Fibroblast of skin of abdomen (primary cell): ENCODE results near the gene HAT1.
"Not testable (repeated sequence)": the region's sequence is repeated elsewhere in the genome, so short reads cannot be mapped to it uniquely, and the experiment has no call there.

Experiments used
- DNase-seq: peaks from one replicate; pipeline ENCODE4 v3.0.0-alpha.2; 2013

Gene HAT1

DNA sequence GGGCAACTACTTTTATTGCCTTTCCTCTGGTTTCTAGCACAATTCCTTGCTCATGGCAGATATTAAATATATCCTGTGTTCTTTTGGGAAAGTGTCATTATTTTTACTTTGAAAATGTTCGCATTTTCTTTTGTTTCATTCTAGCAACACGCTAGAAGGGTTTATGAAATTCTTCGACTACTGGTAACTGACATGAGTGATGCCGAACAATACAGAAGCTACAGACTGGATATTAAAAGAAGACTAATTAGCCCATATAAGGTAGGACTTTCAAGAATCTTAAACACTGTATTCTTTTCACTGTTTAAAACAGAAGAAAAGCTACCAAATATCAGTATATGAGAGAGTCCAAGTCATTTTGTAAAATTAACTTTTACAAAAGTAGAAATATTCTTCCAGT is 56.8 kb downstream of the HAT1 start:
- DNase-seq = no peak

DNA sequence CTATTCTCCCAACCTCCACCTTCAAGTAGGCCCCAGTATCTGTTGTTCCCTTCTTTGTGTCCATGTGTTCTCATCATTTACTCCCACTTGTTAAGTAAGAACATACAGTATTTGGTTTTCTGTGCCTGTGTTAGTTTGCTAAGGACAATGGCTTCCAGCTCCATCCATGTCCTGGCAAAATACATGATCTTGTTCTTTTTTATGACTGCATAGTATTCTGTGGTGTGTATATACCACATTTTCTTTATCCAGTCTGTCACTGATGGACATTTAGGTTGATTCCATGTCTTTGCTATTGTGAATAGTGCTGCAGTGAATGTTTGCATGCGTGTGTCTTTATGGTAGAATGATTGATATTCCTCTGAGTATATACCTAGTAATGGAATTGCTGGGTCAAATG is 61.7 kb downstream of the HAT1 start:
- not testable (repeated sequence) for DNase-seq

DNA sequence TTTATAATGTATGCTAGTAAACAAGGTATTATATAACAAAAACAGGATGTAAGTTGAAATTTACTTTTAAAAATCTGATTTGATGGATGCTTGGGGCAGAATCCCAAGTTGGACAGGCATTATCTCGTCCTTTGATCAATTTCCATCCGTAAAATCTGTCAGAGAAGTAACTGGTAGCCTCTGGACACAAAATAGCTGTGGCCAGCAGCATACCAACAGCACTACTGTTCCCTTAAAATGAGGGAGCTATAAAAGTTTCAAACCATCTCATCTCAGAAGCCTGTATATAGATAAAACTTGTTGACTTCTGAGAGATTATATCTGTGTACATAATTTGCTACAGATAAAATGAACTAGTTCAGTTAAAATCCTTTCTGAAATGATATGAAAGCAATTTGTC is 62.8 kb downstream of the HAT1 start:
- no peak for DNase-seq

DNA sequence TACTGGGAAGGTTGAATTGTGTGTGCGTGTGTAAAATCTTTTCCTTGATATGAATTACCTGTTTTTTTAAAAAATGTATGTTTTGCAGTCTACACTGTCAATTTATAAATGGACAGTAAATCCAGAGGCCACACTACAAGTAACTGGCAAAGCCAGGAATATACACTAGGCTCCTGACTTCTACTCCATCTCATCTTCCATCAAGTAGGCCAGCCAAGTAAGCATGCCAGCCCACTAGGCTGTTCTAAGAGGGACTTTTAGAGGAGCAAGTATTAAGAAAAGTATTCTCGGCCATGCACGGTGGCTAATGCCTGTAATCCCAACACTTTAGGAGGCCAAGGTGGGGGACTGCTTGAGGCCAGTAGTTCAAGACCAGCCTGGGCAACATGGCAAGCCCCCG is 64.5 kb downstream of the HAT1 start:
- no peak for DNase-seq

DNA sequence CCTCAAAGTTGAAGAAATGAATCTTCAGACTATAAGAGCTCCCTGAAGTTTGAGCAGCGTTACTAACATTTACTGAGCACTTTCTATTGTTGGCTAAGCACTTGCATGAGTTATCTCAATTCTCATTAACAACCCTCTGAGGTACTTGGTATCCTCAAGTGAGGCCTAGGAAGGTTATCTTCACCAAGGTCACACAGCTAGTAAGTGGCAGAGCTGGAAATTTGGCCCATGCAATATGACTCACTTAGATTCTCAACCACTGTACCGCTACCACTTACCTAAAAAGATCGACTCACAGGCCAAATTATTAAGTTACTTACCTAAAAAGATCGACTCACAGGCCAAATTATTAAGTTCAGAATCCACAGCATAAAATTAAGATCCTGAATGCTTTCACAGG is 68.8 kb downstream of the HAT1 start:
- DNase-seq = no peak

DNA sequence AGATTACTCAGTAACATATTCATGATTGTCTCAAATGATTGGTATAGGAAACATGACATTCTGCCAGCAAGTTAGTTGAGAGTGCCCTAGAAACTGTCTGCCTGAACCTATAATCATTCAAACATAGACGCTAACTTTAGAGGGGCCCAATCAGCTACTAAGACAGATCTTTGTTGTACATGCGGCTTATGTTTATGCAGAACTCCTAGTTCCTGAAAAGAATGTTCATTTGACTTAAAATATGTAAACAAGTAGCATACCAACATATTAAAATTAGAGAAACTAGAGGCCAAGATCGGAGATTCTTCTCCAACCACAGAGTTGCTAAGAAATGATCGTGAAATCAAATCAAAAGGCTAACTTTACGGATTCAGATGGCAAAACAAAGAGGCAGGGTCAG is 73.3 kb downstream of the HAT1 start:
- DNase-seq = no peak

DNA sequence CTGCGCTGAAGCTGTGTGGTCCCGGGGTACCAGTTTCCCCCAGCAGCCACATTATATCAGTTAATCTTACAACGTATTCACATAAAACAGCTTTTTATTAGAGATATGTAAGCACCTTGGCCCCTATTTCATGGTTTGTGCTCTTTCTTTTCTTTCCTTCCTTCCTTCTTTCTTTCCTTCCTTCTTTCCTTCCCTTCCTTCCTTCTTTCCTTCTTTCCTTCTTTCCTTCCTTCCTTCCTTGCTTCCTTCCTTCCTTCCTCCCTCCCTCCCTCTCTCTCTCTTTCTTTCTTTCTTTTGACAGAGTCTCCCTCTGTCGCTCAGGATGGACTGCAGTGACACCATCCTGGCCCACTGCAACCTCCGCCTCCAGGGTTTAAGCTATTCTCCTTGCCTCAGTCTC is 73.8 kb downstream of the HAT1 start:
- DNase-seq = no peak

DNA sequence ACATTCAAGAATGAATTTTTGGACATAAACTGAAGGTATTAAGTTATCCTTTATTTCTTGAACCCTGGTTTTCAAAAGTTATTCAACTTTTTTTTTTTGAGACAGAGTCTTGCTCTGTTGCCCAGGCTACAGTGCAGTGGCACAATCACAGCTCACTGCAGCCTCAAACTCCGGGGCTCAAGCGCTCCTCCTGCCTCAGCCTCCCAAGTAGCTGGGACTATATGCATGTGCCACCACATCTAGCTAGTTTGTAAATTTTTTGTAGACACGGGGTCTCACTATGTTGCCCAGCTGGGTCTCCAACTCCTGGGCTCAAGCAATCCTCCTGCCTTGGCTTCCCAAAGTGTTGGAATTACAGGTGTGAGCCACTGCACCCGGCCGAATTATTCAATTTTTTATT is 74.8 kb downstream of the HAT1 start:
- not testable (repeated sequence) for DNase-seq

DNA sequence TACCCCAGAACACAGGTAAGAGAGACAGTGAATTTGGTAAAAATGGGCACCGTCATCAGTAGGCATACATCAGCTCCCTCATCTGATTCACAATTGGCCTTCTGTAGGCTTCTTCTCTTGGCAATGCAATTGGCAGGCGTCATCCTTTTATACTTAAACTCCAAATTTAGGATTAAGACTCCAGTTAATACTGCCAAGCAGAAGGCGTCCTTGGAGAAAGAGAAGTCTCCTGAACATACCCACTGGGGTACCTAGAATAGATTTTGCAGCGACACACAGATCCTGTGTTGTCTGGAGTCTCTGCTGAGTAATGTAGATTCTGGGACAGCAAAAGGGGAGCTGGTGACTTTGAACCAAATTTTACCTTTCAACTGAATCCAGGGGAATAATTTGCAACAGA is 76.9 kb downstream of the HAT1 start:
- DNase-seq = no peak

DNA sequence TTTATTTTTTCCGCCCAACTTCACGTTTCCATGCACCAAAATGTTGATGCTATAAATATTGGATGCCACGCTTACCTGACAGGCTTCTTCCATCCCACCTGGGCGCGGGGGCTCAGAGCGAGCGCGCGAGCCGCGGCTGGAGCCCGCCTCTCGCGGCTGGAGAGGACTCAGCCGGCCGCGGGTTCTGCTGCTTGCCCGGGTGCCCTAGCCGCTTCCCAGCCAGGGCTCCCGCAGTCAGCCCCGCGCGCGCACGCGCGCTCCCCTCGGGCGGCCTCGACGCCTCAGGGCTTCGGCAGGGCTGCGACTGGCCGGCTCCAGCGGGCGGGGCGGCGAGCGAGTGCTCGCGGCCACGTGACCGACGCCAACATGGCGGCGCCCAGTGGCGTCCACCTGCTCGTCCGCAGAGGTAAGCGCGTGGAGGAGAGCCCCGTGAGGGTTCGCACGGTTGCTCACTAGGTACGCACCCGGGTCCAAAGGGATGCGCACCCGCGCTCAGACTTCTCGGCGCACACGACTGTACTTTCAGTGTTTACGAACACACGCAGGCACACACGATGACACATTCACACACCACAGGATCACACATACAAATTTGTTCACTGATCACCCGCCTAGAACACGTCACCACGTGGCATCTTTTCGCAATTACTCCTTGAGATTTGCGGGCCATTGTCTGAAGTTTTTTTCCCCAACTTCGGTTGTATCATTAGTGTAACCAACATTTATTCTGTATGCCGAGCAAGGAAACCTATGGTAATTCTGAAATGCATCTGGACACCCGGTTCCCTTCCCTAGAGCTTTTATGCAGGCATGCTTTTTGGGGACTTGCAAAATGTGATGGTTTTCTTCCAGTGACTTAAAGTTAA is 77.6 kb downstream of the HAT1 start, which contains the start of gene METAP1D:
METAP1D (plus strand) TSS at position 350 of the 866 bp plus-strand sequence; CDS start at position 367, 17 bp downstream.
- DNase-seq = peak; percentile 90

DNA sequence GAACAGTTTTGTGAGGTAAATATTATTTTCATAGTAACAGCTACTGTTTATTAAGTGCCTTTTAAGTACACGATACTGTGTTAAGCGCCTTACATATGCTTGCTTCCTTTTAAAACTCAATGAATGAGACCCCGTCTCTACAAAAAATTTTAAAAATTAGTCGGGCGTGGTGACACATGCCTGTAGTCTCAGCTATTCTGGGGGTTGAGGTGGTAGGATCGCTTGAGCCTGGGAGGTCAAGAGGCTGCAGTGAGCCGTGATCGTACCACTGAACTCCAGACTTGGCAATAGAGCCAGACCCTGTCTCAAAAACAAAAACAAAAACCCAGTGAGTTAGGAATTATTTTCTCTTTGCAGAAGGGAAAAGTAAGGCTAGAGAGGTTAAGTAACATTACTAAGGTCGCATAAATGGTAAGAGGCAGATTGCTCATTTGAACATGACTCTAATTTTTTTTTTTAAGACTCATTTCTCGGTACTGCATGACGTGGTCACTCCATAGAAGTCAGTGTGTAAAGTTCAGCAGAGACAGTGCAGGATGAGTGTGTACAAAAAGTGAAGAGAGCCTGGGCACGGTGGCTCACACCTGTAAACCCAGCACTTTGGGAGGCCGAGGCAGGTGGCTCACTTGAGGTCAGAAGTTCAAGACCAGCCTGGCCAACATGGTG is 78.6 kb downstream of the HAT1 start:
- no peak for DNase-seq

DNA sequence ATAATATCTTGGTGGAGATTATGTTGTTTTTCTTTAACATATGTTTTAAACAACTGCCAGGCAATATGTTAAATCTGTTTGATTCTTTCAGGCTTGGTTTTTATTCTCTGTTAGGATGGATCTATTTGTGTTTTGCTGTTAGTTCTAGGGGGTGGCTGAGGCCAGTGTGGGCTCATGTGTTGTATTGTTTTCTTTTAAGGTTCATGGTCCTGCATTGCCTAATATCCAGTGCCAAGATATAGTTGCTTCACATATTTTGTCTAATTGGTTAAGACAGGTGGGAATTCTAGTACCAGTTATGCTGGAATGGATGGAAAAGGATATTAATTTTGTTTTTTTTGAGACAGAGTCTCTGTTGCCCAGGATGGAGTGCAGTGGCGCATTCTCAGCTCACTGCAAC is 85.1 kb downstream of the HAT1 start:
- DNase-seq = no peak

DNA sequence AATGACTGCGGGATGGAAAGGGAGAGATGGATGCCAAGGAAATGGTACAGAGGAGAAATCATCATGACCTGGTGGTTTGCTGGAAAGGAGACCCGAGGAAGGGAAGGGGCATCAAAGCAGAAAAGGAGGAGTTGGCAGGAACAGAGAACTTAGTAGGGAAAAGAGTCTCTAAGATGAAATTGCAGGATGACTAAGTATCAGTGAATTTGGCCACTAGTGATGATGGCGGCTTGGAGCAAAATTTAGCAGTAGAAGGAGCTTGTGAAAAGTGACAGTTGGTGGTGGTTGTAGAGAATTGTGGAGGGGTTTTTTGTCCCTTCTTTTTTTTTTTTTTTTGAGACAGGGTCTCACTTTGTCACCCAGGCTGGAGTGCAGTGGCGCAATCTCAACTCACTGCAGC is 87.6 kb downstream of the HAT1 start:
- DNase-seq = no peak

DNA sequence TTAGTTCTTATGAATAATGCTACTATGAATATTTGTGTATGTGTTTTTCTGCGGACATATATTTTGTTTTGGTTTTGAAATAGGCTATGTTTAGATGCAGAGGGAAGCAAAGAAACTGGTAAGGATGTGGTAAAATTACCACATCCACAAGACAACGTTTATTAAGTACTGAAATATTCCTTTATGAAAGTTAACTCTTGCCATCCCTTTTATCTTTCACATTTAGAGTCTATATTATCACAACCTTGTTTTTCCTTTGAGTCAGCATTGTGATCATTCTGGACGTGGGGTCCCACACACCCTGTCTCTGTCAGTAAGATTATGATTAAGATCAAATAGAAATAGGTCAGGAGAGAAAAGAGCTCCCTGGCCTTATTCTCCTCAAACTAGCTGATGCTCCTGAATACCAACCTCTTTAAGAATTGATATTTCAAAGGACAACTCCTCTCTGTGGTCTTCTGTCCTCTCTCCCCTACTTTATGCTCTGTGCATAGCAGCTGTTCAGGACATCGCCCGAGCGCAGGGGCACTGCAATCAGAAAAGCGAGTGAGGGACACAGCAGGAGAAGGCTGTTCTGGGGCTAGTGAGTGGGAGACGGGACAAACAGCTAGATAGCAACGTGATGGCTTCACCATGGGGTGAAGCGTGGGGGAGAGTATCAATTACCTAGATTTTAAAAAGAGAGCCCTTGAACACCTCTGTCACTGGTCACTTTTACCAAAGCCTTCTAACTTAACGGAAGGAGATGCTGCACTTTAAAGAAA is 89.7 kb downstream of the HAT1 start:
- DNase-seq = no peak

DNA sequence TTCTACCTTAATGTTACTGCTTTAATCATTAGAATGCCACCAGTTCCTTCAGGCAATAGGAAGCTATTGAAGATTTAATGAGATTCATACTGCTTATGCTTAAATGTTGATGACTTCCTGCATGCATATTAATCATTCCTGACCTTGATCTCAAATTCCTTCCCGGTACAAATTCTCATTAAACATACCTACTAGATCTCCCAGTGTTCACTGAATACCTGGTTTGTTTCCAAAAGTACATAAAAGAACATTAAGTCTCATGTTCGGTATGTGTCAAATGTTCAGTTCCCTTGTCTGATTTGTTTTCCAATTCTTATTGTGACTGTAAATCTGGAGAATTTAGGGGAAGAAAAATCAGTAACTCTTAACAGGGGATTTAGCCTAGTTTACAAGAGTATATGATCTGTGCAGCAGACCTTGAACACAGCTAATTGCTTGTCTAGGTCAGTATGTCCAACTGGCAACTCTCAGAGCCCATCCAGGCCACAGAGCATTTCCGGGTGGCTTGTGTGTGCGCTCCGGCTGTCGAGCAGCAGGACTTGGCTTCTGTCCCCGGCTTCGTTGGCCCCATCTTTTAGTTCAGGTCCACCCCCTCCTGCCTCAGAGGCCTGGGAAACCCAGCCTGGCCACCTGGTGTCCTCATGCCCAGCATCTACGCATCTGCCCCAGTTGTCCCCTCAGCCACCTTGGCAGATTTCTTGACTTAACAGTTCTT is 90.6 kb downstream of the HAT1 start:
- peak; percentile 17 for DNase-seq

DNA sequence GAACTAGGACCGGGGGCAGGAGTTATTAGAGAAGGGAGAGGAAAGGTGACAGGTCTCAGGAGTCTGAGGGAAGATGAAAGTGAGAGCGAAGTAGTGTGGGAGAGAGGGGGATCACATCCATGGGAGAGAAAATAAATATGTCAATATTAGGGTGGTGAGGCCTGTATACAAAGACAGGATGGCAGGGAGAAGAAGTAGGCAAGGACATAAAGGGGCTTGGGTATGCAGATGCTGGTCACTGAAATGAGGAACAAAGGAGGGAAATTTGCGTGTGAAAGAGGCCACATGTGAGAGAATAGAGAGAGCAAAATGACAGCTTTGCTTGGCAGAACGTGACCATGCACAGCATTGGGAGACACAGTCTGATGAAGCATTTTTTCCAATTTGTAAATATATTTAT is 91.1 kb downstream of the HAT1 start:
- no peak for DNase-seq

DNA sequence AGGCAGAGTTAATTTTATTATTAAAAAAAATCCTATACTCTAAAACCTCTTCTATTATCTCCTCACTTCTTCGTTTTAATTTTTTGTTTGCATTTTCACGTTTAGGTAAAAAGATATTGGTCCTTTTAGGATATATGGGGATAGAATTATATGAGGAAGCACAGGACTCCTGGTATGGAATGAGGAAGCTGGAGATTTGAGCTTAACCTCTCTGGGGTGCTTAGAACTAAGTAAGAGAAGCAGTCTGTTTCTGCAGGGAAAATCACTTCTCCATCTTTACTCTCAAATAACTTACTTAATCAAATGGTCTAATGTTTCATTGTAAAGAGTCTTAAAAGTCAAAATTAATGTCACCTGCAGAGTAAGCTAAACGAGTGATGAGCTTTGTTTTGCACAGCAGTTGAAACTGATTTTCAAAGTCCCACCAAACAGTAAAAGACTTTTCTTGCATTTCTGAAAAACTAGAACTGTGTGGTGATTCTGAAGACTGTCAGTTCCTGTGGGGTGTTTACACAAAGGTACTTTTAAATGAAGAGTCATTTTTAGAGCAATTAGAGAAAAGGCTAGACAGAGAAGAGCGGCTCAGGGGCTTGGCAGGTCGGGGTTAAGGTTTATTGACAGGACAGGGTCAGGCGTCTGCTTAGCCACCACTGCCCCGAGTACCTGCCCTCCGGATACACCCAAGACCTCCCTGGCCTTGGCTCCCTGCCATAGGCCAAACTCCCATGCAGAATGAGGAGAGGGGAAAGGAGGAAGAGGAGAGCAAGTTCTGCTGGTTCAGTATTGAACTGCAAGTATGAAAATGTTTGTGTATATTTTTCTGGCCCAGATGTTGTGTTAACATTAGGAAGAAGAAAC is 99.0 kb downstream of the HAT1 start:
- DNase-seq = no peak

DNA sequence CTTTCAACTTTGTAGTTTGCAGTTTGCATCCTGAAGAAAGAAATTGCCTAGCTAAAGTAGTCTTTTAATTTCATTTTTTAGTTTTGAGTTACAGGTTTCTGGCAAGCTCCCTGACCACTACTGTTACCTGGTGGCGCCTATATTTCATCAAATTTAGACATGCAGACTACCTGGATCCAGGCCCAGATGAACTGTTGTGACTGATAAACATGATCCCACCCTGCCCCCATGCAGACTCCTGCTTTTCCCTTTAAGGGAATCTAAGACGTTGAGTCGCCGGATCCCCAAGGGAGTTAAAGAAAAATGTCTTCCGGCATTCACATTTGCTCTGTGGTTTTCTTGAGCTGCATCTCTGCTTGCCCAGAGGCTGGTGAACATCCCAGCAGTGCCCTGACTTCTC is 99.7 kb downstream of the HAT1 start:
- peak; percentile 84 for DNase-seq

DNA sequence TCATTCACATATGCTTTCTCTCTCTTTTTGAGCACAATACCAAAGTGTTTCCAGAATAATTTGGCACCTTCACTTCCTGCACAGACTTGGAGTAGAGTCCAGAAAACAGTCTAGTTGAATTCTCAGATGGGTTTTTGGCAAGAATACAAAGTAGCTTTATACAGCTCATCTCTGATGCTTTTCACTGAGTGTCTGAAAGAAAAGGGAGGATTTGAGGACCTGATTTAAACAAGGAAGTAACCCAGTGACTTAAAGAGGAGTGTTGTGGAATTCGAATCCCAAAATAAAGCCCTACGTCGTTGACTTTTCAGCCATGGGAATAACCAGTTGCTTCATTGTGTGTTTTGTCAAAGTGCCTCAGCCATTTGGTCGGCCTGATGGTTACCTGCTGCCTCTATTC is 109.3 kb downstream of the HAT1 start:
- no peak for DNase-seq
